Psoas muscle (tissue), 8 donors: ENCODE data around the gene NT5DC4. TPM values are rescaled to one million over a fixed set of nuclear protein-coding genes. Genes with fewer than 3 reads are reported as not detected.

Source experiments
- ATAC-seq, 4 donors: fragments of 200-7000 bp; cut with Tn5 transposase; one replicate each; pipeline ENCODE4 v1.9.1; 2020; ENCODE audit warnings: moderate library complexity in 3 of 4, mild to moderate bottlenecking in 2 of 4
- DNase-seq, 2 donors: peaks; one replicate each; pipeline ENCODE4 v3.0.0-alpha.2; 2020
- H3K27ac ChIP-seq: fragments of 200-600 bp; one replicate; pipeline ENCODE4 v1.8.0; 2022
- H3K27me3 ChIP-seq, 3 donors: fragments of 200-600 bp in 1 of 3; one replicate each; pipeline versions ENCODE4 v1.6.1 to v1.8.0; 2013 to 2022; ENCODE audit warnings: low read length in 2 of 3, mild to moderate bottlenecking in 2 of 3, moderate library complexity in 1 of 3; ENCODE audit not compliant: insufficient read depth in 3 of 3
- H3K36me3 ChIP-seq, 2 donors: fragments of 200-600 bp in 1 of 2; one replicate each; pipeline versions ENCODE4 v1.6.1 to v1.8.0; 2013 to 2022; ENCODE audit warnings: low read depth in 1 of 2, mild to moderate bottlenecking in 1 of 2, moderate library complexity in 1 of 2; ENCODE audit not compliant: insufficient read depth in 1 of 2
- H3K4me1 ChIP-seq: fragments of 200-600 bp; one replicate; pipeline ENCODE4 v1.8.0; 2022
- H3K4me3 ChIP-seq: fragments of 200-600 bp; one replicate; pipeline ENCODE4 v1.8.0; 2022; ENCODE audit warnings: mild to moderate bottlenecking
- H3K9me3 ChIP-seq: fragments of 200-600 bp; one replicate; pipeline ENCODE4 v1.8.0; 2022
- CTCF ChIP-seq: fragments of 200-600 bp; IDR thresholded peaks from one replicate; pipeline ENCODE4 v1.8.0; 2022; ENCODE audit warnings: antibody characterized with exemption
- WGBS, 3 donors: extraction: QIAGEN DNeasy Blood & Tissue Kit; methylation state at CpG; one replicate each; pipeline versions ENCODE4 v1.1.6 to v1.1.7; 2013; 5-methylcytosine and 5-hydroxymethylcytosine counted together
- intact Hi-C, 2 donors: fragments of 100-400 bp; cut with DNase I; formaldehyde crosslinking; loops; one replicate each; pipeline versions ENCODE4 v1.11.0 to v1.14.2; 2022
- polyA plus RNA-seq, 3 donors: library from polyadenylated mRNA; stranded (reverse); fragments of 200-250 nt; gene quantifications; one replicate each; pipeline ENCODE4 v1.2.3, GENCODE V29; 2013
- total RNA-seq, 4 donors: library from RNA; stranded (reverse); fragmentation: NEBNext Ultra II Directional in 2 of 4; extraction: Animal tissue kit (Norgen Biotek cat#: 25700) in 2 of 4; gene quantifications; one replicate each; pipeline versions ENCODE4 v1.2.1 to v1.2.4, GENCODE V29; 2021 to 2023
- donor health status: healthy with polysubstance abuse.
- donor health status: DM: no; HTN: no; CAD: no; lungs with moderate emphysema.
- donor health status: Bipolar disorder and iron deficiency.
- donor health status: healthy.
- donor health status: DM: yes; HTN: yes; CAD: no.
- donor health status: DM: no; HTN: no; CAD: no.
- donor health status: DM: no; HTN: no; CAD: no.
- donor health status: DM: yes; HTN: yes; CAD: no.

NT5DC4 gene
- total and polyA plus RNA-seq, 7 donors: not detected

- ATAC-seq (no peak), DNase-seq (no peak)
- Histone ChIP-seq H3K4me3 (no peak overlapping the region), H3K9me3 (no peaks in the 10 kb centered on the region), H3K27me3 (no peaks in the 10 kb centered on the region), H3K4me1 (no peaks in the 10 kb centered on the region), H3K27ac (no peak overlapping the region), H3K36me3 (no peaks in the 10 kb centered on the region)
- no peak for TF ChIP-seq CTCF
- WGBS, 3 donors: 61 to 88% (median 74%) methylated on average over 1 of the region's 1 CpG
- intact Hi-C loops: no loop called here
These were observed 13.1 kb downstream of the NT5DC4 start for GRCh38 chr2:112733871-112734270.

GRCh38 chr2:112737542-112738232 lies 16.9 kb downstream of the NT5DC4 start:
- Histone ChIP-seq H3K27ac (no peak overlapping the region), H3K4me3 (no peak overlapping the region), H3K4me1 (no peaks in the 10 kb centered on the region), H3K27me3 (no peaks in the 10 kb centered on the region), H3K9me3 (no peaks in the 10 kb centered on the region), H3K36me3 (no peaks in the 10 kb centered on the region)
- intact Hi-C loops: no loop called here
- ATAC-seq (no peak), DNase-seq (no peak)
- no peak for TF ChIP-seq CTCF
- 73 to 85% (median 77%) methylated on average over 1 of the region's 1 CpG for WGBS, 3 donors

GRCh38 chr2:112740527-112740926 lies 19.7 kb downstream of the NT5DC4 start:
- DNase-seq (no peak), ATAC-seq (no peak)
- H3K9me3 ChIP-seq: no peaks in the 10 kb centered on the region
- H3K27ac ChIP-seq: no peak overlapping the region
- H3K27me3 ChIP-seq: no peaks in the 10 kb centered on the region
- no peaks in the 10 kb centered on the region for H3K36me3 ChIP-seq
- 92 to 94% (median 92%) methylated on average over 7 of the region's 7 CpGs for WGBS, 3 donors
- no peak overlapping the region for H3K4me3 ChIP-seq
- H3K4me1 ChIP-seq: no peaks in the 10 kb centered on the region
- TF ChIP-seq CTCF: no peak
- intact Hi-C loops: no loop called here

- DNase-seq (peak; percentile 61 to 74), ATAC-seq (peak in 3 of 4 donors; percentile 16 to 60 (median 51))
- WGBS, 3 donors: 60 to 64% (median 63%) methylated on average over 9 of the region's 9 CpGs
- Histone ChIP-seq H3K27ac (no peak overlapping the region), H3K9me3 (no peaks in the 10 kb centered on the region), H3K4me1 (no peaks in the 10 kb centered on the region), H3K36me3 (no peaks in the 10 kb centered on the region), H3K27me3 (no peaks in the 10 kb centered on the region), H3K4me3 (no peak overlapping the region)
- intact Hi-C loops: loop anchor here in 1 of 2 donors (2.0 to 5.0 kb wide), 3 partner anchors 137 to 209 kb away; no protein-coding TSS in a partner anchor
- TF ChIP-seq CTCF: peak; percentile 75
These were observed 29.1 kb downstream of the NT5DC4 start for GRCh38 chr2:112749755-112750559.
